K562 (cell line): Measurements from ENCODE around the gene CMIP. TPM values are rescaled to one million over a fixed set of nuclear protein-coding genes. Genes with fewer than 3 reads are reported as not detected.

Source experiments
- ATAC-seq: fragments of 200-7000 bp; cut with Tn5 transposase; 3 replicates; pipeline ENCODE4 v1.9.1; 2020; ENCODE audit warnings: moderate library complexity
- BruUV-seq: library from RNA; stranded (reverse); fragments of 400-500 nt; replicated peaks from 2 replicates; lab custom pipeline; 2021; lab: Mats Ljungman, UMichigan
- CTCF ChIA-PET: fragments of 300-600 bp; formaldehyde crosslinking; extraction: SDS; loops from one replicate; lab custom pipeline; 2021; ENCODE audit warnings: low intra/inter-chr PET ratio; lab: Yijun Ruan, JAX
- POLR2A ChIA-PET: fragments of 300-600, 350-650 bp; sonication (Branson Sonifier 250); formaldehyde crosslinking; extraction: SDS; loops from one replicate; lab custom pipeline; 2021; ENCODE audit warnings: antibody characterized with exemption, inconsistent platforms; lab: Yijun Ruan, JAX
- DNase-seq, 4 experiments: peaks; one replicate each; pipeline versions ENCODE4 v3.0.0 to v3.0.0-alpha.2; 2011 to 2018; ENCODE audit warnings: low spot score in 3 of 4, mixed read lengths in 3 of 4; ENCODE audit errors: extremely low read depth in 1 of 4
- FAIRE-seq: peaks from 2 replicates; lab custom pipeline; 2011; peaks lifted over from hg19 to GRCh38; lab: Jason Lieb, UNC
- H2AFZ ChIP-seq: 2 replicates; pipeline ENCODE4 v1.6.0; 2011; ENCODE audit warnings: low read depth, low read length, control low read depth, inconsistent platforms
- H3K27ac ChIP-seq: fragments of 200-600 bp; 3 replicates; pipeline ENCODE4 v1.8.0; 2011; ENCODE audit warnings: low read depth, mild to moderate bottlenecking, control low read depth, inconsistent platforms, low read length, moderate library complexity, mixed read lengths; ENCODE audit errors: extremely low read depth
- H3K27me3 ChIP-seq, 2 experiments: fragments of 300-600 bp in 1 of 2; 2 replicates in 1 of 2; 3 replicates in 1 of 2; pipeline versions ENCODE4 v1.6.0 to v1.8.0; 2011; ENCODE audit warnings: inconsistent platforms in 2 of 2, low read length in 2 of 2, mild to moderate bottlenecking in 1 of 2, mixed read lengths in 1 of 2, moderate library complexity in 1 of 2; ENCODE audit not compliant: control insufficient read depth in 2 of 2, insufficient read depth in 2 of 2
- H3K36me3 ChIP-seq: fragments of 300-600 bp; 3 replicates; pipeline ENCODE4 v1.8.0; 2011; ENCODE audit warnings: mild to moderate bottlenecking, low read length, inconsistent platforms; ENCODE audit not compliant: control insufficient read depth, insufficient read depth
- H3K4me1 ChIP-seq, 2 experiments: fragments of 200-600 bp in 1 of 2; replicated peaks in 1 of 2; 2 replicates in 1 of 2; 3 replicates in 1 of 2; pipeline versions ENCODE4 v1.5.1 to v1.8.0; 2011; ENCODE audit warnings: inconsistent platforms in 2 of 2, low read length in 2 of 2, mild to moderate bottlenecking in 1 of 2, mixed read lengths in 1 of 2, moderate library complexity in 1 of 2; ENCODE audit not compliant: control insufficient read depth in 2 of 2, insufficient read depth in 2 of 2
- H3K4me2 ChIP-seq: 2 replicates; pipeline ENCODE4 v1.6.1; 2011; ENCODE audit warnings: low read length, control low read depth, inconsistent platforms, mixed read lengths; ENCODE audit not compliant: insufficient read depth
- H3K4me3 ChIP-seq: fragments of 200-600 bp; sonication (generic), shearing (Covaris generic); 2 replicates; pipeline ENCODE4 v1.5.1; 2016; ENCODE audit warnings: control low read depth, inconsistent platforms
- H3K79me2 ChIP-seq: fragments of 200-600 bp; 3 replicates; pipeline ENCODE4 v1.8.0; 2011; ENCODE audit warnings: low read length, inconsistent platforms; ENCODE audit not compliant: control insufficient read depth, insufficient read depth
- H3K9ac ChIP-seq, 2 experiments: 2 replicates each; pipeline versions ENCODE4 v1.6.0 to v1.6.1; 2011; ENCODE audit warnings: low read depth in 2 of 2, low read length in 2 of 2, control low read depth in 1 of 2, inconsistent platforms in 1 of 2, mild to moderate bottlenecking in 1 of 2, mixed read lengths in 1 of 2; ENCODE audit not compliant: insufficient read depth in 1 of 2
- H3K9me1 ChIP-seq: one replicate; pipeline ENCODE4 v1.6.0; 2011; ENCODE audit warnings: inconsistent platforms, mild to moderate bottlenecking, low read length, moderate library complexity; ENCODE audit not compliant: control insufficient read depth, insufficient read depth
- H3K9me3 ChIP-seq: replicated peaks from 2 replicates; pipeline ENCODE4 v1.5.1; 2011; ENCODE audit warnings: low read depth, low read length, inconsistent platforms; ENCODE audit not compliant: control insufficient read depth, insufficient read depth
- H4K20me1 ChIP-seq: replicated peaks from 2 replicates; pipeline ENCODE4 v1.6.1; 2011; ENCODE audit warnings: low read length, inconsistent platforms, mixed read lengths; ENCODE audit not compliant: control insufficient read depth, insufficient read depth
- MAFG ChIP-seq: fragments of 450-650 bp; conservative IDR thresholded peaks from 2 replicates; pipeline ENCODE4 v1.6.1; 2016; ENCODE audit warnings: missing genetic modification characterization, missing compliant biosample characterization
- POLR2A ChIP-seq: fragments of 450-650 bp; conservative IDR thresholded peaks from 2 replicates; pipeline ENCODE4 v1.6.1; 2016
- TFAP4 ChIP-seq: sonication (generic); formaldehyde crosslinking; IDR thresholded peaks from 2 replicates; pipeline ENCODE4 v1.8.0; 2022; ENCODE audit warnings: missing genetic modification reagents, mild to moderate bottlenecking, moderate library complexity, borderline replicate concordance
- TRIM25 ChIP-seq: fragments of 450-650 bp; IDR thresholded peaks from 2 replicates; pipeline ENCODE4 v1.7.0; 2016; ENCODE audit warnings: borderline replicate concordance
- ZNF764 ChIP-seq: fragments of 250-450 bp; sonication (Bioruptor Pico); IDR thresholded peaks from 2 replicates; pipeline ENCODE4 v1.4.0; 2020; ENCODE audit warnings: low read depth, mild to moderate bottlenecking, moderate library complexity
- ZNF79 ChIP-seq: fragments of 250-450 bp; sonication (Bioruptor Pico); IDR thresholded peaks from 2 replicates; pipeline ENCODE4 v1.4.0; 2020; ENCODE audit warnings: low read depth, mild to moderate bottlenecking, moderate library complexity
- WGBS: fragments of 100-300 bp; shearing (Covaris generic); methylation state at CpG from one replicate; pipeline ENCODE4 v1.1.6; 2016; ENCODE audit warnings: low coverage, mixed read lengths; ENCODE audit not compliant: insufficient coverage; ENCODE audit errors: missing lambda C conversion rate; 5-methylcytosine and 5-hydroxymethylcytosine counted together
- in situ Hi-C: fragments of 300-500 bp; cut with MboI; formaldehyde crosslinking; loops from 4 replicates; pipeline ENCODE4 v1.15.0; 2018; ENCODE audit warnings: inconsistent platforms, mixed read lengths
- intact Hi-C: fragments of 100-400 bp; cut with micrococcal nuclease; formaldehyde crosslinking; loops from 2 replicates; pipeline ENCODE4 v1.14.2; 2022
- polyA plus RNA-seq, 8 experiments: library from polyadenylated mRNA; depleted of rRNA in 4 of 8; stranded (reverse) in 5 of 8; unstranded in 3 of 8; fragments of >200 nt; fragmentation: Nextera tagmentation in 2 of 8; fragmentation: Illumina TruSeq in 1 of 8; extraction: Ambion mirVana in 2 of 8; extraction: Trizol in 1 of 8; gene quantifications; 2 replicates each; pipeline versions ENCODE4 v1.2.1 to v1.2.3, GENCODE V29; 2011 to 2014; ENCODE audit warnings: inconsistent platforms in 1 of 8, missing spikeins in 1 of 8
- total RNA-seq, 7 experiments: library from RNA; depleted of rRNA in 6 of 7; stranded (reverse); fragments of >200 nt in 6 of 7; fragmentation: Illumina TruSeq in 2 of 7; extraction: Trizol in 2 of 7; gene quantifications; 2 replicates each; pipeline versions ENCODE4 v1.2.1 to v1.2.3, GENCODE V29; 2011 to 2021; ENCODE audit warnings: low replicate concordance in 1 of 7

CMIP gene
- total and polyA plus RNA-seq, 9 of the 15 experiments (the other 6 are each of a cell fraction or from before 2014, with no cell fraction given): 0.94 to 82.5 (median 10.3) TPM

- H3K36me3 ChIP-seq: no peaks in the 10 kb centered on the region
- H3K4me2 ChIP-seq: no peak overlapping the region
- ChIA-PET CTCF (no interaction called here), POLR2A (interaction anchor here (0.5 to 2.4 kb wide), 7 partner anchors 8 to 150 kb away, joined by 3 to 6 read pairs (median 3); no protein-coding TSS in a partner anchor)
- no TSS peak for BruUV-seq
- H3K4me3 ChIP-seq: no peak overlapping the region
- intact Hi-C loops (no loop called here), in situ Hi-C loops (no loop called here)
- no peaks in the 10 kb centered on the region for H3K9me1 ChIP-seq
- no peaks in the 10 kb centered on the region for H3K27me3 ChIP-seq
- H3K4me1 ChIP-seq: peaks cover 0 to 12% of the 10 kb centered on the region in 2 experiments; a peak in 2 of 5 replicates
- no peak overlapping the region for H2AFZ ChIP-seq
- peak overlapping the region in 1 of 2 experiments; percentile 69; a peak in 2 of 4 replicates for H3K9ac ChIP-seq
- H3K79me2 ChIP-seq: peaks cover 42% of the 10 kb centered on the region
- peaks cover 27% of the 10 kb centered on the region; the same call in 1 of the 2 replicates for H4K20me1 ChIP-seq
- H3K9me3 ChIP-seq: no peaks in the 10 kb centered on the region
- no peak for DNase-seq
- ATAC-seq: no peak
- TF ChIP-seq POLR2A: no peak
- TF ChIP-seq ZNF764 (CRISPR knock-in tag): no peak
- no peak for TF ChIP-seq TRIM25
- no peak for TF ChIP-seq MAFG (tag)
- TF ChIP-seq ZNF79: no peak
- no peak for TF ChIP-seq TFAP4 (CRISPR knock-in tag)
- no peak overlapping the region for H3K27ac ChIP-seq
- no peak for FAIRE-seq
- 89% methylated on average over 16 of the region's 16 CpGs for WGBS
Observed at GRCh38 chr16:81601601-81602255, 157.1 kb downstream of the CMIP start.
